ENCODE measurements around the gene BASP1.

DNA sequence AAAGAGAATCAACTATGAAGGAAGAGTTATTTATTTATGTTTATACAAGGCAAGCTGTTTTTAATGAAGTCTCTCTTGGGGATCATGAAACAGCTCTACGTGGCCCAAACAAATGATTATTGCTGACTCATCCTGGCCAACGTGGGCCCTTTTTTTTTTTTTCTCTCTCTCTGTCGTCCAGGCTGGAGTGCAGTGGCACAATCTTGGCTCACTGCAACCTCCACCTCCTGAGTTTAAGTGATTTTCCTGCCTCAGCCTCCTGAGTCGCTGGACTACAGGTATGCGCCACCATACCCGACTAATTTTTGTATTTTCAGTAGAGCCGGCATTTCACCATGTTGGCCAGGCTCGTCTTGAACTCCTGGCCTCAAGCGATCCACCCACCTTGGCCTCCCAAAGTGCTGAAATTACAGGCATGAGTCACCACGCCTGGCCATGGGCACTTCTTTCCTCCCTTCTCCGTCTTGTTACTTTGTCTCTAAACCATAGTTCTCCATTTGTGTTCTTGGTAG lies 98.3 kb downstream of the BASP1 start:
- TF ChIP-seq, protein P1, sequence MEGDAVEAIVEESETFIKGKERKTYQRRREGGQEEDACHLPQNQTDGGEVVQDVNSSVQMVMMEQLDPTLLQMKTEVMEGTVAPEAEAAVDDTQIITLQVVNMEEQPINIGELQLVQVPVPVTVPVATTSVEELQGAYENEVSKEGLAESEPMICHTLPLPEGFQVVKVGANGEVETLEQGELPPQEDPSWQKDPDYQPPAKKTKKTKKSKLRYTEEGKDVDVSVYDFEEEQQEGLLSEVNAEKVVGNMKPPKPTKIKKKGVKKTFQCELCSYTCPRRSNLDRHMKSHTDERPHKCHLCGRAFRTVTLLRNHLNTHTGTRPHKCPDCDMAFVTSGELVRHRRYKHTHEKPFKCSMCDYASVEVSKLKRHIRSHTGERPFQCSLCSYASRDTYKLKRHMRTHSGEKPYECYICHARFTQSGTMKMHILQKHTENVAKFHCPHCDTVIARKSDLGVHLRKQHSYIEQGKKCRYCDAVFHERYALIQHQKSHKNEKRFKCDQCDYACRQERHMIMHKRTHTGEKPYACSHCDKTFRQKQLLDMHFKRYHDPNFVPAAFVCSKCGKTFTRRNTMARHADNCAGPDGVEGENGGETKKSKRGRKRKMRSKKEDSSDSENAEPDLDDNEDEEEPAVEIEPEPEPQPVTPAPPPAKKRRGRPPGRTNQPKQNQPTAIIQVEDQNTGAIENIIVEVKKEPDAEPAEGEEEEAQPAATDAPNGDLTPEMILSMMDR (IDR thresholded peaks at IDR 0.05), result no peak
- no peak for TF ChIP-seq POLR2A (IDR thresholded peaks at IDR 0.05)
